SH-SY5Y (cell line): ENCODE data around the gene ERVMER34-1.

Experiments
- GATA2 ChIP-seq: IDR thresholded peaks from 2 replicates; pipeline ENCODE4 v1.6.1; 2011; ENCODE audit warnings: mild to moderate bottlenecking, low read depth, low read length
- GATA3 ChIP-seq: IDR thresholded peaks from 2 replicates; pipeline ENCODE4 v1.6.1; 2011; ENCODE audit warnings: low read depth, mild to moderate bottlenecking, low read length, moderate library complexity

DNA sequence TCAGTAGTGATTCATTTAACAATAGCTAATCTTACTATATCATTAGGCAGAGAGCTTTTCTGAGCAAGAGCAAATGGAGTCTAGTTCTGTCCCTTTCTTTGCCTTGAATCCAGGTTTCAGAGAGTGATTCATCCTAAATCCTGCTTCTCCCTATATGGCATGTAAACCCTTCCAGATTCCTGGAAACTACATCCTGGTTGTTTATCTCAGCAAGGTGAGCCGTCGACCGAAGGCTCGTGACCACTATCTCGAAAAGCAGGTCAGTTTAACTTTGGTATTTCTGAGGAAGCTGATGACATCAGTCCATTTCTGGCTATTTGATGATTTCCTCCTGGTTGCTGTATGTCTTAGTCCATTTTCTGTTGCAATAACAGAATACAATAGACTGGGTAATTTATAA lies 40.7 kb upstream of the ERVMER34-1 start:
- TF ChIP-seq GATA2 (no peak), GATA3 (no peak)
